Endothelial cell of umbilical vein (primary cell): ENCODE data around the gene CGRRF1. TPM values are rescaled to one million over a fixed set of nuclear protein-coding genes. Genes with fewer than 3 reads are reported as not detected.

Experiments used
- BruUV-seq: library from RNA; stranded (reverse); fragments of 400-500 nt; replicated peaks from 2 replicates; lab custom pipeline; 2021; lab: Mats Ljungman, UMichigan
- CTCF ChIA-PET: fragments of 300-600, 350-600 bp; sonication (Branson Sonifier 250); formaldehyde crosslinking; loops from one replicate; lab custom pipeline; 2021; ENCODE audit warnings: antibody characterized with exemption, inconsistent platforms; lab: Charles Lee
- POLR2A ChIA-PET: fragments of 300-600, 350-600 bp; sonication (Branson Sonifier 250); formaldehyde crosslinking; loops from one replicate; lab custom pipeline; 2021; ENCODE audit warnings: antibody characterized with exemption, inconsistent platforms; lab: Charles Lee
- DNase-seq: peaks from one replicate; pipeline ENCODE4 v3.0.0-alpha.2; 2011; ENCODE audit warnings: low read depth, low spot score
- FAIRE-seq: peaks from 2 replicates; lab custom pipeline; 2011; peaks lifted over from hg19 to GRCh38; lab: Jason Lieb, UNC
- H2AFZ ChIP-seq: 2 replicates; pipeline ENCODE4 v1.6.0; 2012; ENCODE audit warnings: low read depth, low read length, control low read depth, inconsistent platforms
- H3K27ac ChIP-seq: 2 replicates; pipeline ENCODE4 v1.5.1; 2011; ENCODE audit warnings: low read depth, mild to moderate bottlenecking, control low read depth, low read length, moderate library complexity; ENCODE audit not compliant: insufficient read depth
- H3K27me3 ChIP-seq, 2 experiments: 2 replicates each; pipeline versions ENCODE4 v1.6.0 to v1.6.1; 2011; ENCODE audit warnings: low read length in 2 of 2, mixed read lengths in 1 of 2; ENCODE audit not compliant: control insufficient read depth in 2 of 2, insufficient read depth in 2 of 2
- H3K36me3 ChIP-seq, 2 experiments: 2 replicates in 1 of 2; 3 replicates in 1 of 2; pipeline ENCODE4 v1.5.1; 2011; ENCODE audit warnings: low read length in 2 of 2, mild to moderate bottlenecking in 1 of 2, moderate library complexity in 1 of 2; ENCODE audit not compliant: control insufficient read depth in 2 of 2, insufficient read depth in 2 of 2; ENCODE audit errors: extremely low read depth in 1 of 2
- H3K4me1 ChIP-seq: 3 replicates; pipeline ENCODE4 v1.5.1; 2011; ENCODE audit warnings: mild to moderate bottlenecking, low read length; ENCODE audit not compliant: control insufficient read depth, insufficient read depth; ENCODE audit errors: extremely low read depth
- H3K4me2 ChIP-seq: 2 replicates; pipeline ENCODE4 v1.6.1; 2011; ENCODE audit warnings: low read length, control low read depth, mixed read lengths; ENCODE audit not compliant: insufficient read depth
- H3K4me3 ChIP-seq, 3 experiments: fragments of 200-600 bp in 1 of 3; sonication (generic), shearing (Covaris generic) in 1 of 3; replicated peaks in 1 of 3; 2 replicates each; pipeline ENCODE4 v1.5.1; 2011 to 2016; ENCODE audit warnings: control low read depth in 3 of 3, low read length in 3 of 3, mild to moderate bottlenecking in 2 of 3, inconsistent platforms in 1 of 3, low read depth in 1 of 3, moderate library complexity in 1 of 3; ENCODE audit not compliant: insufficient read depth in 1 of 3
- H3K79me2 ChIP-seq: 2 replicates; pipeline ENCODE4 v1.6.0; 2012; ENCODE audit warnings: low read length, inconsistent platforms; ENCODE audit not compliant: control insufficient read depth, insufficient read depth
- H3K9ac ChIP-seq: replicated peaks from 2 replicates; pipeline ENCODE3; 2011; ENCODE audit warnings: low read length, control low read depth; ENCODE audit not compliant: insufficient read depth; ENCODE audit errors: extremely low read depth
- H3K9me1 ChIP-seq: replicated peaks from 3 replicates; pipeline ENCODE4 v1.6.0; 2011; ENCODE audit warnings: mild to moderate bottlenecking, low read length; ENCODE audit not compliant: control insufficient read depth, insufficient read depth; ENCODE audit errors: extremely low read depth
- H3K9me3 ChIP-seq: replicated peaks from 2 replicates; pipeline ENCODE4 v1.5.1; 2012; ENCODE audit warnings: low read length, inconsistent platforms; ENCODE audit not compliant: control insufficient read depth, insufficient read depth
- H4K20me1 ChIP-seq: replicated peaks from 2 replicates; pipeline ENCODE3; 2011; ENCODE audit warnings: mild to moderate bottlenecking, low read length; ENCODE audit not compliant: control insufficient read depth, insufficient read depth; ENCODE audit errors: extremely low read depth
- CTCF ChIP-seq, 2 donors: IDR thresholded peaks; 1 replicate in 1 of 2; 2 replicates in 1 of 2; pipeline ENCODE4 v1.5.1; 2011; ENCODE audit warnings: low read length in 2 of 2, mild to moderate bottlenecking in 2 of 2, moderate library complexity in 2 of 2, control low read depth in 1 of 2, inconsistent platforms in 1 of 2, low read depth in 1 of 2; ENCODE audit not compliant: insufficient read depth in 1 of 2; ENCODE audit errors: extremely low read depth in 1 of 2
- EZH2 ChIP-seq: IDR thresholded peaks from 2 replicates; pipeline ENCODE4 v1.6.1; 2012; ENCODE audit warnings: borderline replicate concordance, low read depth, mild to moderate bottlenecking, moderate library complexity, low read length, inconsistent platforms; ENCODE audit not compliant: severe bottlenecking
- FOS ChIP-seq: IDR thresholded peaks from 2 replicates; pipeline ENCODE4 v1.6.1; 2011; ENCODE audit warnings: mild to moderate bottlenecking, low read length, moderate library complexity, borderline replicate concordance; ENCODE audit not compliant: insufficient read depth
- GATA2 ChIP-seq: IDR thresholded peaks from 2 replicates; pipeline ENCODE4 v1.7.0; 2011; ENCODE audit warnings: low read depth, mild to moderate bottlenecking, moderate library complexity, mixed read lengths, low read length; ENCODE audit not compliant: insufficient read length, insufficient read depth
- JUN ChIP-seq: IDR thresholded peaks from 2 replicates; pipeline ENCODE4 v1.6.1; 2011; ENCODE audit warnings: borderline replicate concordance, low read depth; ENCODE audit not compliant: insufficient read length, insufficient read depth
- MAX ChIP-seq: IDR thresholded peaks from 2 replicates; pipeline ENCODE4 v1.6.1; 2011; ENCODE audit not compliant: insufficient read depth, insufficient read length
- MYC ChIP-seq: IDR thresholded peaks from one replicate; pipeline ENCODE4 v1.6.1; 2011; ENCODE audit warnings: mild to moderate bottlenecking, low read depth, low read length
- POLR2A ChIP-seq: IDR thresholded peaks from 2 replicates; pipeline ENCODE4 v1.6.1; 2012; ENCODE audit warnings: low read depth, mild to moderate bottlenecking, control low read depth, low read length
- POLR2AphosphoS5 ChIP-seq: IDR thresholded peaks from 2 replicates; pipeline ENCODE4 v1.6.1; 2012; ENCODE audit warnings: low read depth, mild to moderate bottlenecking, control low read depth, low read length, moderate library complexity; ENCODE audit not compliant: insufficient read depth
- dilution Hi-C: fragments of 300-500 bp; cut with MboI; formaldehyde crosslinking; loops from one replicate; pipeline ENCODE4 v1.15.0; 2019; ENCODE audit warnings: low sequenced_read_pairs; ENCODE audit not compliant: extremely low pct_ligation_motif_present
- intact Hi-C: fragments of 100-400 bp; cut with micrococcal nuclease; formaldehyde crosslinking; loops from one replicate; pipeline ENCODE4 v1.10.0; 2022
- polyA plus RNA-seq, 4 experiments: library from polyadenylated mRNA; depleted of rRNA in 3 of 4; stranded (reverse) in 3 of 4; unstranded in 1 of 4; fragments of >200 nt; gene quantifications; 2 replicates each; pipeline versions ENCODE4 v1.2.1 to v1.2.3, GENCODE V29; 2011 to 2012; ENCODE audit warnings: missing spikeins in 1 of 4
- total RNA-seq: library from RNA; stranded (reverse); gene quantifications from 2 replicates; pipeline ENCODE4 v1.2.3, GENCODE V29; 2021

CGRRF1 gene
- total and polyA plus RNA-seq, 2 donors (not counting 3 experiments of a cell fraction or from before 2014, with no cell fraction given): 6.6 to 15.7 TPM

GRCh38 chr14:54480830-54481562, 28.7 kb upstream of the CGRRF1 start:
- POLR2A ChIA-PET: no interaction called here
- FAIRE-seq: no peak
- no TSS peak for BruUV-seq

More at GRCh38 chr14:54480830-54481562, 28.7 kb upstream of the CGRRF1 start:
- Histone ChIP-seq H4K20me1 (no peaks in the 10 kb centered on the region), H3K9me3 (no peaks in the 10 kb centered on the region), H2AFZ (no peak overlapping the region), H3K79me2 (peaks cover 17% of the 10 kb centered on the region), H3K27ac (no peak overlapping the region), H3K9me1 (no peaks in the 10 kb centered on the region), H3K4me1 (no peaks in the 10 kb centered on the region), H3K9ac (no peak overlapping the region), H3K4me2 (no peak overlapping the region), H3K27me3 (no peaks in the 10 kb centered on the region), H3K36me3 (peaks cover 5% of the 10 kb centered on the region in 2 experiments), H3K4me3 (no peak overlapping the region)
- dilution Hi-C loops (no loop called here), intact Hi-C loops (no loop called here)
- no peak for DNase-seq
- CTCF ChIA-PET: interaction anchor here (1.5 kb wide), 1 partner anchor 15 kb away, joined by 5 read pairs; no protein-coding TSS in a partner anchor
- no peak for TF ChIP-seq FOS
- no peak for TF ChIP-seq JUN
- no peak for TF ChIP-seq EZH2
- TF ChIP-seq CTCF (IDR thresholded peaks at IDR 0.05; ENCODE audit: extremely low read depth in 1 of 2, insufficient read depth in 1 of 2, low read depth in 1 of 2, low read length in 2 of 2): no peak
- TF ChIP-seq POLR2AphosphoS5: no peak
- no peak for TF ChIP-seq MYC
- TF ChIP-seq GATA2: no peak
- TF ChIP-seq MAX: no peak
- no peak for TF ChIP-seq POLR2A
